IMR-90 (cell line): ENCODE results near the gene GPD1. TPM values are rescaled to one million over a fixed set of nuclear protein-coding genes. Genes with fewer than 3 reads are reported as not detected.

Experiments used
- ATAC-seq: fragments of 200-7000 bp; cut with Tn5 transposase; 2 replicates; pipeline ENCODE4 v1.9.1; 2020; ENCODE audit warnings: low read depth, mild to moderate bottlenecking, moderate library complexity
- BruUV-seq: library from RNA; stranded (reverse); fragments of 400-500 nt; replicated peaks from 2 replicates; lab custom pipeline; 2021; lab: Mats Ljungman, UMichigan
- CTCF ChIA-PET: fragments of 300-600 bp; formaldehyde crosslinking; extraction: SDS; loops from one replicate; lab custom pipeline; 2021; ENCODE audit warnings: antibody characterized with exemption; lab: Yijun Ruan, JAX
- POLR2A ChIA-PET: fragments of 300-600 bp; sonication (Branson Sonifier 250); formaldehyde crosslinking; loops from one replicate; lab custom pipeline; 2022; ENCODE audit warnings: antibody characterized with exemption; ENCODE audit not compliant: unreplicated experiment; lab: Charles Lee
- DNase-seq: peaks from one replicate; pipeline ENCODE4 v3.0.0; 2013
- H2AFZ ChIP-seq: replicated peaks from 2 replicates; pipeline ENCODE3; 2013; ENCODE audit warnings: low read length, mild to moderate bottlenecking; ENCODE audit not compliant: poor library complexity
- H2AK5ac ChIP-seq: 2 replicates; pipeline ENCODE4 v1.6.1; 2013; ENCODE audit warnings: low read depth, low read length, inconsistent platforms
- H2AK9ac ChIP-seq: replicated peaks from 2 replicates; pipeline ENCODE3; 2013; ENCODE audit warnings: mild to moderate bottlenecking, low read depth, low read length, moderate library complexity; ENCODE audit not compliant: poor library complexity
- H2BK120ac ChIP-seq: 2 replicates; pipeline ENCODE4 v1.6.1; 2013; ENCODE audit warnings: low read depth, low read length, inconsistent platforms
- H2BK15ac ChIP-seq: 3 replicates; pipeline ENCODE4 v1.6.1; 2013; ENCODE audit warnings: low read depth, low read length, inconsistent platforms
- H2BK20ac ChIP-seq: 2 replicates; pipeline ENCODE4 v1.6.1; 2013; ENCODE audit warnings: low read depth, mild to moderate bottlenecking, inconsistent platforms, low read length, moderate library complexity
- H2BK5ac ChIP-seq: 2 replicates; pipeline ENCODE4 v1.6.1; 2013; ENCODE audit warnings: mild to moderate bottlenecking, low read depth, low read length, inconsistent platforms; ENCODE audit not compliant: poor library complexity, severe bottlenecking
- H3K14ac ChIP-seq: replicated peaks from 2 replicates; pipeline ENCODE4 v1.6.1; 2013; ENCODE audit warnings: low read depth, low read length, inconsistent platforms
- H3K18ac ChIP-seq: 2 replicates; pipeline ENCODE4 v1.6.1; 2013; ENCODE audit warnings: low read depth, low read length, control low read depth
- H3K23ac ChIP-seq: 2 replicates; pipeline ENCODE4 v1.6.1; 2013; ENCODE audit warnings: low read depth, low read length, inconsistent platforms
- H3K27ac ChIP-seq: 2 replicates; pipeline ENCODE4 v1.5.1; 2013; ENCODE audit warnings: mild to moderate bottlenecking, control low read depth, low read length; ENCODE audit not compliant: insufficient read depth
- H3K27me3 ChIP-seq: 2 replicates; pipeline ENCODE4 v1.6.1; 2013; ENCODE audit warnings: low read length; ENCODE audit not compliant: control insufficient read depth, insufficient read depth
- H3K36me3 ChIP-seq: 2 replicates; pipeline ENCODE4 v1.6.1; 2013; ENCODE audit warnings: low read length, mixed read lengths; ENCODE audit not compliant: control insufficient read depth, insufficient read depth
- H3K4ac ChIP-seq: 2 replicates; pipeline ENCODE4 v1.6.1; 2013; ENCODE audit warnings: low read depth, low read length, inconsistent platforms
- H3K4me1 ChIP-seq: 2 replicates; pipeline ENCODE4 v1.6.1; 2013; ENCODE audit warnings: low read length, mixed read lengths; ENCODE audit not compliant: control insufficient read depth, insufficient read depth
- H3K4me2 ChIP-seq: 2 replicates; pipeline ENCODE4 v1.6.1; 2013; ENCODE audit warnings: low read depth, mild to moderate bottlenecking, control low read depth, low read length, moderate library complexity
- H3K4me3 ChIP-seq: 2 replicates; pipeline ENCODE4 v1.5.1; 2013; ENCODE audit warnings: low read depth, mild to moderate bottlenecking, control low read depth, low read length, moderate library complexity; ENCODE audit not compliant: insufficient read depth
- H3K56ac ChIP-seq: 2 replicates; pipeline ENCODE4 v1.6.1; 2013; ENCODE audit warnings: low read length, inconsistent platforms; ENCODE audit not compliant: insufficient read depth; ENCODE audit errors: extremely low read depth
- H3K79me1 ChIP-seq, 2 experiments: 2 replicates each; pipeline ENCODE4 v1.6.1; 2013; ENCODE audit warnings: low read length in 2 of 2, inconsistent platforms in 1 of 2, low read depth in 1 of 2
- H3K9ac ChIP-seq: 2 replicates; pipeline ENCODE4 v1.6.1; 2013; ENCODE audit warnings: low read depth, low read length, control low read depth
- H3K9me1 ChIP-seq: 2 replicates; pipeline ENCODE4 v1.6.1; 2013; ENCODE audit warnings: low read length, inconsistent platforms; ENCODE audit not compliant: insufficient read depth
- H3K9me3 ChIP-seq: 2 replicates; pipeline ENCODE4 v1.6.1; 2013; ENCODE audit warnings: low read length; ENCODE audit not compliant: control insufficient read depth, insufficient read depth
- H4K20me1 ChIP-seq: 2 replicates; pipeline ENCODE4 v1.6.1; 2013; ENCODE audit warnings: low read length, inconsistent platforms; ENCODE audit not compliant: insufficient read depth
- H4K5ac ChIP-seq: 2 replicates; pipeline ENCODE4 v1.6.1; 2013; ENCODE audit warnings: mild to moderate bottlenecking, low read depth, low read length, control low read depth
- H4K8ac ChIP-seq, 2 experiments: 2 replicates each; pipeline ENCODE4 v1.6.1; 2013; ENCODE audit warnings: low read depth in 2 of 2, low read length in 2 of 2, control low read depth in 1 of 2, inconsistent platforms in 1 of 2
- H4K91ac ChIP-seq: 2 replicates; pipeline ENCODE4 v1.6.1; 2013; ENCODE audit warnings: low read depth, low read length, inconsistent platforms; ENCODE audit not compliant: insufficient read depth
- CEBPB ChIP-seq: IDR thresholded peaks from 2 replicates; pipeline ENCODE4 v1.6.1; 2012; ENCODE audit warnings: low read depth, low read length, improper control_type of control experiment
- CHD1 ChIP-seq: IDR thresholded peaks from 2 replicates; pipeline ENCODE4 v1.6.1; 2012; ENCODE audit warnings: low read depth, low read length, improper control_type of control experiment
- CTCF ChIP-seq: conservative IDR thresholded peaks from 2 replicates; pipeline ENCODE4 v1.5.1; 2012; ENCODE audit warnings: mild to moderate bottlenecking, low read depth, low read length, improper control_type of control experiment
- ELK1 ChIP-seq: fragments of 150-350 bp; IDR thresholded peaks from 2 replicates; pipeline ENCODE4 v1.6.1; 2016; ENCODE audit warnings: low read depth, mild to moderate bottlenecking, low read length, moderate library complexity, borderline replicate concordance
- MAFK ChIP-seq: IDR thresholded peaks from 2 replicates; pipeline ENCODE4 v1.6.1; 2012; ENCODE audit warnings: low read depth, low read length, improper control_type of control experiment
- MAZ ChIP-seq: IDR thresholded peaks from 2 replicates; pipeline ENCODE4 v1.6.1; 2012; ENCODE audit warnings: low read depth, mild to moderate bottlenecking, low read length, improper control_type of control experiment, moderate library complexity, borderline replicate concordance
- MXI1 ChIP-seq: IDR thresholded peaks from 2 replicates; pipeline ENCODE4 v1.6.1; 2012; ENCODE audit warnings: low read depth, mild to moderate bottlenecking, low read length, moderate library complexity, borderline replicate concordance
- POLR2A ChIP-seq: IDR thresholded peaks from 2 replicates; pipeline ENCODE4 v1.6.1; 2012; ENCODE audit warnings: mild to moderate bottlenecking, low read depth, low read length
- RAD21 ChIP-seq: IDR thresholded peaks from 2 replicates; pipeline ENCODE4 v1.6.1; 2012; ENCODE audit warnings: low read length, improper control_type of control experiment
- RFX5 ChIP-seq: IDR thresholded peaks from 2 replicates; pipeline ENCODE4 v1.8.0; 2012; ENCODE audit warnings: low read depth, mild to moderate bottlenecking, low read length, moderate library complexity
- SMC3 ChIP-seq: fragments of 150-350 bp; IDR thresholded peaks from 2 replicates; pipeline ENCODE4 v1.6.1; 2016; ENCODE audit warnings: low read depth, mild to moderate bottlenecking, antibody characterized with exemption, low read length, moderate library complexity
- WGBS, 2 experiments: methylation state at CpG; one replicate each; pipeline versions ENCODE4 v1.1.5 to v1.1.7; 2013; ENCODE audit warnings: missing lambda C conversion rate in 2 of 2; ENCODE audit not compliant: insufficient read length in 1 of 2; ENCODE audit errors: extremely low coverage in 2 of 2; 5-methylcytosine and 5-hydroxymethylcytosine counted together
- dilution Hi-C: fragments of 300-500 bp; cut with HindIII; formaldehyde crosslinking; loops from one replicate; pipeline ENCODE4 v1.14.3; 2018; ENCODE audit warnings: low sequenced_read_pairs; ENCODE audit not compliant: unreplicated experiment
- in situ Hi-C: fragments of 300-500 bp; cut with MboI; formaldehyde crosslinking; loops from 3 replicates; pipeline ENCODE4 v1.14.3; 2019; ENCODE audit warnings: low sequenced_read_pairs, inconsistent platforms, mixed read lengths
- intact Hi-C: fragments of 100-400 bp; cut with micrococcal nuclease; formaldehyde crosslinking; loops from 2 replicates; pipeline ENCODE4 v1.10.0; 2022
- polyA plus RNA-seq, 3 experiments: library from polyadenylated mRNA; depleted of rRNA; stranded (reverse); fragments of >200 nt; gene quantifications; 2 replicates each; pipeline ENCODE4 v1.2.3, GENCODE V29; 2012; ENCODE audit warnings: low replicate concordance in 1 of 3
- total RNA-seq: library from RNA; depleted of rRNA; stranded (reverse); fragments of >200 nt; gene quantifications from 2 replicates; pipeline ENCODE4 v1.2.3, GENCODE V29; 2012
- TF ChIP-seq, protein P1 (sequence below): fragments of 150-350 bp; IDR thresholded peaks from 2 replicates; pipeline ENCODE4 v1.6.1; 2017; ENCODE audit warnings: mild to moderate bottlenecking, antibody characterized with exemption, low read length, low read depth

GPD1 gene
- total and polyA plus RNA-seq, 2 of the 4 experiments (the other 2 are of a cell fraction): 0.05 to 0.18 TPM

DNA sequence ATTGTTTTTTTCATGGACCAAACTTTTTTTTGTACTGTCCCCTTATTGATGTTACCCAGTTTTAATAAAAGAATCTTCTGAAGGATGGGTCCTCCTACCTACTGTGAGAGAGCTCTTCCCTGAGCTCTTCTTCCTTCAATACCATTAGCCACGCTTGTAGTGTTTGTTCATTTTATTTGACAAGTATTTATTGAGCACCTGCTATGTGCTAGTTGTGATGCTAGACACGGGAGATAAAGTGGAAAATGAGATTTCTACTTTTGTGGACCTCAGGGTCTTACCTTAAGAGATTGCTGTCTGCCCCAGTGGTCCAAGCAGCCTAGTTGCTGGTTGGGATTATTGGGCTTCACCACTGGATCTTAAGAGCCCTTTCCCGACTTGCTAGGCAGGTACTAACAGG lies 3.2 kb upstream of the GPD1 start (continued):
- TF ChIP-seq, protein P1, sequence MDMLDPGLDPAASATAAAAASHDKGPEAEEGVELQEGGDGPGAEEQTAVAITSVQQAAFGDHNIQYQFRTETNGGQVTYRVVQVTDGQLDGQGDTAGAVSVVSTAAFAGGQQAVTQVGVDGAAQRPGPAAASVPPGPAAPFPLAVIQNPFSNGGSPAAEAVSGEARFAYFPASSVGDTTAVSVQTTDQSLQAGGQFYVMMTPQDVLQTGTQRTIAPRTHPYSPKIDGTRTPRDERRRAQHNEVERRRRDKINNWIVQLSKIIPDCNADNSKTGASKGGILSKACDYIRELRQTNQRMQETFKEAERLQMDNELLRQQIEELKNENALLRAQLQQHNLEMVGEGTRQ: no peak
- no peak for TF ChIP-seq POLR2A

- DNase-seq (peak; percentile 68), ATAC-seq (peak; percentile 60)
- intact Hi-C loops (no loop called here), dilution Hi-C loops (no loop called here), in situ Hi-C loops (no loop called here)
- peaks cover 0 to 18% of the 10 kb centered on the region in 2 experiments; a peak in 1 of 4 replicates for H3K79me1 ChIP-seq
- no peaks in the 10 kb centered on the region for H3K9me3 ChIP-seq
- 0 out of 2 replicates have a peak, but pooled peaks cover 5% of the 10 kb centered on the region for H4K20me1 ChIP-seq
- no peak overlapping the region for H3K56ac ChIP-seq
- no peak overlapping the region for H2BK120ac ChIP-seq
- H3K4ac ChIP-seq: no peak overlapping the region
- no peak overlapping the region for H4K8ac ChIP-seq
- ChIA-PET POLR2A (no interaction called here), CTCF (interaction anchor here (0.8 to 1.4 kb wide), 2 partner anchors 10 to 17 kb away, joined by 3 to 4 read pairs; partner anchors contain the start of genes COX14 and SMARCD1)
- H3K36me3 ChIP-seq: peaks cover 35% of the 10 kb centered on the region
- H3K4me1 ChIP-seq: no peaks in the 10 kb centered on the region
- H2BK20ac ChIP-seq: no peak overlapping the region
- H4K5ac ChIP-seq: no peak overlapping the region
- no peak overlapping the region for H3K4me3 ChIP-seq
- H3K23ac ChIP-seq: no peak overlapping the region
- no peak overlapping the region for H2BK15ac ChIP-seq
- WGBS, 2 experiments: no CpG with 5 or more reads among the region's 3 CpGs
- H3K18ac ChIP-seq: no peak overlapping the region
- H2BK5ac ChIP-seq: no peak overlapping the region
- BruUV-seq: no TSS peak
- H3K9ac ChIP-seq: no peak overlapping the region
- no peaks in the 10 kb centered on the region for H3K9me1 ChIP-seq
- H2AFZ ChIP-seq: no peak overlapping the region
- no peak overlapping the region for H3K14ac ChIP-seq
- no peak overlapping the region for H3K27ac ChIP-seq
- H3K27me3 ChIP-seq: peaks cover 4% of the 10 kb centered on the region; the same call in 1 of the 2 replicates
- no peak overlapping the region for H2AK5ac ChIP-seq
- peak overlapping the region; percentile 21 for H2AK9ac ChIP-seq
- H4K91ac ChIP-seq: no peak overlapping the region
- H3K4me2 ChIP-seq: no peak overlapping the region
- TF ChIP-seq MXI1 (no peak), CEBPB (peak; percentile 84), MAFK (no peak), RAD21 (peak; percentile 30), RFX5 (no peak; the same call in 1 of the 2 replicates), CHD1 (no peak), MAZ (no peak), POLR2A (no peak), ELK1 (no peak), CTCF (peak; percentile 54), SMC3 (peak; percentile 54)
- TF ChIP-seq, protein P1: no peak
Measured at GRCh38 chr12:50101663-50102062, 2.1 kb upstream of the GPD1 start.
